NCI-H526 treated with DMSO at 0.1 percent for 48 hours (cell line): ENCODE data around the gene KCNQ4.
A peak's percentile ranks its signal among the peaks of the same experiment; 100 is the strongest.

Experiments used
- DNase-seq: peaks from one replicate; lab custom pipeline; 2025; lab: John Stamatoyannopoulos, UW

The KCNQ4 gene

DNA sequence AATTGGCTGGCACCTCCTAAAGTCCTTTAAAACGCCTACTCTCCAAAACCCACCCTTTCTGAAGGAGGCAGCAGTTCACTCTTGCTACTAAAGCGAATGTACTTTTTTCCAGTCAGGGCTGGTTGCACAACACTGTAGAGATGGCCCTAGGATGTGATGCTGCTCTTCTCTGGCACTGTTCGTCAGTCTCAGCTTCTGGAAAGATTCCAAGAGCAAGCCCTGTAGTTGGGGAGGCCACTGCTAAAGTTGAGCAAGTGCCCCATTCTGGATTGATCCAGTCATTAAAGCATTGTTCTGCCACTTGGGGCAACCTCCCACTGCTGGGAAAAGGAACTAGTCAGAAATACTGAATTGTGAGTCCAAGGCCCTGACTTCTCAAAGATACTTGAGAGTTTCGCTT is 28.5 kb upstream of the KCNQ4 start:
- DNase-seq: no peak

DNA sequence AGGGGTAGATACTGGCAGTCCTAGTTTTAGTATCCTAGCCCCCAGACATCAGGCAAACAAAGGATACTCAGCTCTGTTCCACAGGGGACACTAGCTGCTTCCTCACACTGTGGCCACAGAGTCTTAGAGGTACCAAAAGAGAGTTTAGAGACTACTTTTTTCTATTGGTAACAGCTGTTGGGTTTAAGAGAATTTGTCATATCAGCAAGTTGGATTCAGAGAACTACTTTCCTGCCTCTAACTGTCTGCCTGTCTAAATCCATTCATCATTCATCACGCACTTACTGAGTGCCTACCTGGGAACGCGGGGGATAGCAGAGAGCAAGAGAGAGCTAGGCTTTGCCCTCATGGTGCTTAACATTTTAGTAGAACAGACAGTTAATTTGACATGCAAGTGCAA is 27.1 kb upstream of the KCNQ4 start:
- no peak for DNase-seq

DNA sequence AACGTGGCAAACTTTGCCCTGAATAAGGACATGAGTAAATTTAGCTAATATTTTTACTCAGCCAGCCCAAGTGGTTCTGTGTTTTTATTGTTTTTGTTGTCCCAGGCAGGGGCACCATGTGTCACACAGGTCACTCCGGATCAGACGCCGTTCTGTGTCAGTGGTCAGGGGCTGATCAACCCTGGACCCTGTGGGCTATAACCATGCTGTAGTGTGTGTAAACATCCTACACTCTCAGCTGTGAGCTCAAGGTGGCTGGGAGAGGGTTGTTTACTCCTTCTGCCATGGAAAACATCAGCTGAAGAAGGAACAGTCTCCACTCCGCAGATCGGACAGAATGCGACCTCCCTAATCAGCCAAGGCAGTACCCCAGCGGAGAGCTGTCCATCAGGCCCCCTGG is 26.5 kb upstream of the KCNQ4 start:
- no peak for DNase-seq

DNA sequence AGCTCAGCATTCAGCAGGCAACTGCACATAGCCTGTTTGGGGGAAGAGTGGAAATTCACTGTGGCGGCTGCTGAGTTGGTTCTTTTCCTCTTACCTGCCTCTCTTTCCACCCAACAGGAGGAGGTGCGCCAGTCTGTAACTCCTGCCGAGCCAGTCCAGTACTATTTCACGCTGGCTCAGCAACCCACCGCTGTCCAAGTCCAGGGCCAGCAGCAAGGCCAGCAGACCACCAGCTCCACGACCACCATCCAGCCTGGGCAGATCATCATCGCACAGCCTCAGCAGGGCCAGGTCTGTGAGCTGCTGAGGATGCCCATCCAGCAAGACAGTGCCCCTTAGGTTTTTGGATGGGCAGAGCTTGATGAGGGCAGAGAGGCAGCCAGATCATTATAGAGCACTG is 25.6 kb upstream of the KCNQ4 start:
- no peak for DNase-seq

DNA sequence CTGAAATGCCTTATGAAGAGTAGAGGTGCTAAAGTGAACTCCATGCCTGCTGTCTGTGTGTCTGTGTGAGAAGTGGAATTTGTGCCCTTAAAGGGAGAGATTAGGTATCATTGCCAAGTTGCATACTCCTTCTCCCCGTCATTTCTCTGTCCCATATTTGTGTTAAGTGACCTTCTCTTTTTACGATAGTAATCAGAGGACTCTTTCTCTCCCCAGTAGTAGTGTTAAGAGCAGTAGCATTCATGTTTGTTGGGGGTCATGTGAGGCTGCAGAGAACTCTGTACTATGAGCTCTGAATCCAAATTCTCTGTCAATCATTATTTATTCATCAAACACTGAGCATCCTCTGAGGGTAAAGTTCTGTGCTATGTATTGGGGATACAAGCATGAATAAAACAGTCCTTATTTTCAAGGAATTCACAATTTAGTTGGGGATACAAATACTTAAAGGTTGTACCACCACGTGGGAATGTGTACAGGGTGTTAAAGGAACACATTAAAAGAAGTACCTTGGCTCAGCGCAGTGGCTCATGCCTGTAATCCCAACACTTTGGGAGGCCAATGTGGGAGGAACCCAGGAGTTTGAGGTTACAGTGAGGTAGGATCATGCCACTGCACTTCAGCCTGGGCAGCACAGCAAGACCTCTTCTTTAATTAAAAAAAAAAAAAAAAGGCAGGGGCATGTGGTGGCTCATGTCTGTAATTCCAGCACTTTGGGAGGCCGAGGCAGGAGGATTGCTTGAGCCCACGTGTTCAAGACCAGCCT is 24.8 kb upstream of the KCNQ4 start:
- no peak for DNase-seq

DNA sequence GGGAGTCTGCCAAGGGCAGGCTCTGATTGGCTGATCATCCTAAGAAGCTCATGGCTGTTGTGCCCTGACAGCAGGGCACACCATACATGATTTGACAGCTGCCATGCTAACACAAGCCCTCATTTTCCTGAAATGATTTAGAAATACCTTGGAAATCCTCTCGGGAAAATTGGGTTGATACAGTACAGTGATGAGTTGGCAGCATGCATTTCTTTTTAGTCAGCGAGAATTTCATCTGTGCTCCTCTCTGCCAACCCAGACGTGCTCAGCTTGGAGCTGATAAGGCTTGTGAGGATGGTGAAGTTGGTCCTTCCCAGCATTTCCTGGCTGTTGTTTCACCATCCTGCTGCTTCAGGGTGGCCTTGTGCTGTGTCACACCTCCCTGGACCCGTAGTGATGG is 22.6 kb upstream of the KCNQ4 start:
- no peak for DNase-seq

DNA sequence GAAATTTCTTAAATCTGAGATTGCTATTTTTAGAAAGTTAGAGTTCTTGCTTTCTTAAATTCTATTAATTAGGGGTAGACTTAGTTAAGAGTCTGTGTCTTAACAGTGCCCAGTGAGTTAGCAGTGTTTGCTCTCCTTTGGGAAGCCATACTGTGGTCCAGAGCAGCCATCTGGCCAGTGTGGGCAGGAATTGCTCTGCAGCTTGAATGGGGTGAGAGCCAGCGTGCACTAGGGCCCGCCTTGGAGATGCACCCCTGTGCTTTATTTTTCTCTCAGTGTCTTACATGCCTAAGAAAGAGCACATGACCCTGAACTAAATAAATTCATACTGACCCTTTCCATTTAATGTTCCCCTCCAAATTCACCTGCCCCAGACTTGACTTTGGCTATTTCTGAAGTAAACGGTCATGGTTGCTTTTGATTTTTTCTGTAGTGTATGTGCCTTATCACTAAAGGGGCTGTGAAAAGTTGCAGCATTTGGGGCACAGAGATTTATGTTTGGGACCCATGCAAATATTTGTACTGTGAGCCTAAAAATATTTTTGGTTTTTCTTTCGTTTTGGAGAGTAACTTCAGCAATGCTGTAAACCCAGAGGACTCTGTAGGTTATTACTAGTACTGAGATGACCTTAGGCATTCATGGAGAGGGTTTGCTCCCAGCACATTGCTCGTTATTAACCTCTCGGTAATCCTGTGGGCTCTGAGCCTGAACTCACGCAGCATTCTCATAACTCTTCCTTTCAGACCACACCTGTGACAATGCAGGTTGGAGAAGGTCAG is 21.3 kb upstream of the KCNQ4 start:
- DNase-seq: no peak

DNA sequence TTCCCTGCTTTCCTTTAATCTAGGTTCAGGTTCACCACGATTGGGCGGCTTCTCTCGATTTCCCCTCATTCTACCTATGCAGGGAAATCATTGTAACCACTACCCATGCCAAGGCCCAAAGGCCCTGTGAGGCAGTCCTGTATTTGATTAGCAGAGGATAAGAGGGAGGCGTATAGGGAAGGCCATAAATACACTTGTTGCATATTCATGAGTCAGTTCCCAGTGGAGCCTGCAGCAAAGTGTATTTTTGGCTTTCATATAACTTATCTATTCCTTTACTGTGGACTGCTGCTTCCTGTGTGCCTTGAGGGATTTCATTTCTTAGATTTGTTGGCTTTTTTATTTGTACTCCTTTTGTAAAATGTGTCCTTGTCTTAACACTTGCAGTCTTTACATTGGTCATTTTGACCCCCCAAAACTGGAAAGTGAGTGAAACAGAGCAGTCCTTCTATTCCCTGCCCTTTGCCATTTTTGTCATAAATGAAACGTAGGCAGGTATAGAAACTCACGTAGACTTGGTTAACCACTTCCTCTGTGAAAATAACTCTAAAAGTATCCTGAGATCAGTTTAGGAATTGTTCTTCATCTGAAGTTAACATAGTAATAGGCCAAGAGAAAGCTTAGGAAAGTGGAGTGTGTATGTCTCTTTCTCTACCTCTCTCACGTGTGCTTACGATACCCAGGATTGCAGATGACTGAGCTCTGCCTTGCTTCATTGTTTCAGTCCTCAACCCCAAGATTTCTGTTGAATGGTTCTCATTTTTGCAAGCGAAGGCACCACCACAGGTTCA is 19.6 kb upstream of the KCNQ4 start:
- DNase-seq: no peak

DNA sequence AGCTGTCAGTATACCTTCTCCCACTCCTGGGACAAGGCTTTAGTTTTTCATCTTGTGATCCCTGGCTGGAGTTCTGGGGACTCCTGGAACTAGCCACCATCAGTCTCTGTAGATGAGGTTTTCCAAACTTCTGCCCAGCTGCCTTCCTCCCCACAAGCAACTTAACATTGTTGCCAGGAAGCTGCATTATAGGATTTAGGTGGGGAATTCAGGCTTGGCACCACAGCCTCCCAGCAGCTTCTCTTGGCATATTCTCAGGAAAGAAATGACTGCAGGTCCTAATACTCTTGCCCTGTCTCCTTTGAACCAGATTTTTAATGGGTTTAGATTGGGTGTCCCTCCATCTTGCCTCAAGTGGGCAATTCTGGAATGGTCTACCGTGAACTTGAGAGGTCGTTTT is 18.6 kb upstream of the KCNQ4 start:
- DNase-seq: no peak

DNA sequence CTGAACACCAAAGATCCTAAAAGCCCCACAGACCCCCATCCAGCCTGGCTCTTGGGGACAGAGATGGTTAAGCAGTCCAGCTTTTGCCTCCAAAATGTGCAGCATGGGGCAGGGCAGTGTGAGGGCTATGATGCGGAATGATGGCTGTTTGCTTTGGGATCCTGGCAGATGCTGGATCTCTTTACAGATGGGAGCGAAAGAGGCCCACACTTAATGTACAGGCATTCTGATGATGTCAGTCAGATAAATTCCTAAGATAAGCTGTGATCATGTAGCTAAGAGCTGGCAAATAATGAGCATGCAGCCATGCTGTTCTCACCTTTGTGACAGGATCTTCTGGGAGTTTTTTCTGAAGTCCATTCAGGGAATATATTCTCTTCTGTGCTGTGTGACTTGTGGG is 17.6 kb upstream of the KCNQ4 start:
- DNase-seq: no peak

DNA sequence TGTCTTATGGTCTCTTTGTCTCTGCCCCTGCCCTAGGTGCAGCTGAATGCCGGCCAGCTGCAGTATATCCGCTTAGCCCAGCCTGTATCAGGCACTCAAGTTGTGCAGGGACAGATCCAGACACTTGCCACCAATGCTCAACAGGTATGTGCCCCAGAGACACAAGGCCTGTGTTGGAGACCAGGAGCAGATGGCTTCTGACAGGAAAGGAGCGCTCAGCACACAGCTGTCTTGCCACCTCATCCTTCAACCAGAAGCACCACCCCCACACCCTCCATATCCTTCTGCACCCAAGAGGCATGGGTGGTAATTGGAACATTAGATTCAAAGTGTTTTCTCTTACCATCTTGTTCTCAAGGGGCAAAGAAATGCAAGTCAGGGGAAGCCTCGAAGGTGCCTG is 17.0 kb upstream of the KCNQ4 start:
- no peak for DNase-seq

DNA sequence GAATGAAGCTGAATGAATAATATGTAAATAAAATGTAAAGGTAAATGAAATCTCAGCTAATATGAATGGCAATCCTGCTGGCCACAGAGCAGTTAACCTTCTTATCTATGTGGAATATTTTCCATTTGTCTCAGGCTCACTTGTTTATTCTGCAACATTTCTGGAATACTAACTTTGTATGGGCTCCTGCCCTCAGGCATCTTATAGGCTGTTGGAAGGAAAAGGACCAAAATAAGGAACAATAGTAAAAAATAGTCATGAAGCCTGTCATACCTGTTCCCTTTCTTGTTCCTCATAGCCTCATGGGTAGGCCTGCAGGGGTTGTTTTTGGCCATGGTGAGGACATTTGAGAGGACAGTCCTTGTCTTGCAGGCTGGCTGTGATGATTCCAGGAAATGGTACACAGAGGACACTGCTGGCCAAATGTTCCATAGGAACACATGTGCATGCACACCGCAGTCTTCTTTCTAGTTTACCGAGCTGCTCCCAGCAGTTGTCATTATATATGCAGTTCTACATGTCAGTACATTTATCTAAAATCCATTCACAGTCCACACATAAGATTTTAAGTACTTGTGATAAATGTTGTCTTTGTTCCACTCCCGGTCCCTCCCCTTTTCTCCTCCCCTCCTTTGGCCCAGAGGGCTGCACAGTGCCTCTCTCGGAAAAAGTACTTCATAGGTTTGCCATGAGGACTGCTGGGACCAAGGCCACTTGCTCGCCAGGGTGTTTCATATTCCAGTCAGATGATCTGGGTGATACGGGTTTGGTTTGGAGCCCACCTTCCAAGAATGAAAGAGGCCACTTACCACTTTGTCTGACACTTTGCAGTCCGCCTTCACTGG is 15.2 kb upstream of the KCNQ4 start:
- DNase-seq: no peak

DNA sequence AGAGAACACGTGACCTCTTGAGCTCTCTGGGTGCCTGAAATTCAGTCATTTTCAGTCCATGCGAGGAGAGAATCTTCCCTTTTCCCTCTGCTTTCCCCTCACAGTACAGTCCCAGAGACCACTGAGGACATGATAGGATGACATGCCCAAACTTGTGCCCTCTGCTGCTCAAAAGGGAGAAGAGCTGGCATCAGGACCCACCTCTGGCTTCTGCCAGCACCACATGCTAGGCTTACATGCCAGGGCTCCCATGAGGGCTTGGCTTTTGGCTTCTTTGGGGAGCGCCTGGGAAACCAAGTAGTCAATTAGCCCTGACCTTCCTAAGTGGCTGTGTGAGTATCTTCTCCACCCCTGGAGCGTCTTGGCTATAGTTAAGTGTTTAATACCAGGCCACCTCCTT is 13.8 kb upstream of the KCNQ4 start:
- DNase-seq: no peak

DNA sequence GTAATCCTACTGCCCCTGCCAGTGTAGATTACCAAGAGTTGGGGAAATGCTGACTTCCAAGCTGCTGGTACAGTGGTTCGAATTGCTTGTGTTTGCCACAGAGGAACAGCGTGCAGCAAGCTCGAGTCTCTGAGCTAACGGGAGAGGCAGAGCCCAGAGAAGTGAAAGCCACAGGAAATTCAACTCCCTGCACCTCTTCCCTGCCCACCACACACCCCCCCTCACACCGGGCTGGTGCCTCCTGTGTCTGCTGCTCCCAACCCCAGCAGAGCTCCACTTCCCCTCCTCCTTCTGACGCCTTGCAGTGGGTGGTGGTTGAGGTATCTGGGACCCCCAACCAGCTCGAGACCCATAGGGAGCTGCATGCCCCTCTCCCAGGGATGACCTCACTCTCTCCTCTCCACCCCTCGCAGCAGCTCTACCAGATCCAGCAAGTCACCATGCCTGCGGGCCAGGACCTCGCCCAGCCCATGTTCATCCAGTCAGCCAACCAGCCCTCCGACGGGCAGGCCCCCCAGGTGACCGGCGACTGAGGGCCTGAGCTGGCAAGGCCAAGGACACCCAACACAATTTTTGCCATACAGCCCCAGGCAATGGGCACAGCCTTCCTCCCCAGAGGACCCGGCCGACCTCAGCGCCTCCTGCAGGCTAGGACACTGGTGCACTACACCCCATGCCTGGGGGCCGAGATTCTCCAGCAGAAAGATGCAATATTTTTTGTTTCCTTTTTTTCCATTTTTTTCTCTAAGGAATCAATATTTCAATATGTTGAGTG is 13.1 kb upstream of the KCNQ4 start:
- DNase-seq: no peak

DNA sequence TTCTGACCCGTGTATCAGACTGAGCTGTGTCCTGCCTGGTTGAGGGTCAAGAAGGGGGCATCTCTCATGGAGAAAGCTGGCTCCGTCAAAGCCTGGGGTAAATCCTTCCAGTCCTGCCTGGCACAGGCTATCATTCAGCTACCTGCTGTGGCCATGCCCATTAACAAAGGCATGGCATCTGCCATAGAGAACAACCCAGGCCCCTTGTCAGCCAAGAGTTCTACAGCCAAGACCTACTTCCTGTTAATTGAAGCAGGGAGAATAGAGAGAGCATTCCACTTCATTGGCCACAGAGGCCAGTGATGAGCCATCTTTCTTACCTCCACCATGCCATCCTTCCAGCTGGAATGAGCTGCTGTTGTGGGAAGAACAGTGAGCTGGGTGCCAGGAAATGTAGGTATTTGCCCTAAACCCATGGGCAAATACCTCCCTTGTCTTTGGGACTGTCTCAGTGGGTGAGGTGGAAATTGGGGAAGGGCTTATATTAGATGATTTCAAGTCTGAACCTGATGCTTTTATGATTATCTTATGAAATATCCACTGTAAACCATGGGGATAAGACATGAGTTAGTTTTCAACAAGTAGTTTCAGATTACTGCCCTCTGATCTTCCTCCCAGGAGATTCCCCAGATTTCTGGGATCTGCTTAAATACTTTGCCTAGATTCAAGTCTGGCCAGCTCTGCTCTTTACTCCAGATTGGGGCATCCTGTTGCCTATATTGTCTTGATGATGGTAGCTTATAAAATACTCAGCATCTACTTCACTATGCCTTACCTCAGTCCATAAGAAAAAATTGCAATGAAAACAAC is 11.2 kb upstream of the KCNQ4 start:
- no peak for DNase-seq

DNA sequence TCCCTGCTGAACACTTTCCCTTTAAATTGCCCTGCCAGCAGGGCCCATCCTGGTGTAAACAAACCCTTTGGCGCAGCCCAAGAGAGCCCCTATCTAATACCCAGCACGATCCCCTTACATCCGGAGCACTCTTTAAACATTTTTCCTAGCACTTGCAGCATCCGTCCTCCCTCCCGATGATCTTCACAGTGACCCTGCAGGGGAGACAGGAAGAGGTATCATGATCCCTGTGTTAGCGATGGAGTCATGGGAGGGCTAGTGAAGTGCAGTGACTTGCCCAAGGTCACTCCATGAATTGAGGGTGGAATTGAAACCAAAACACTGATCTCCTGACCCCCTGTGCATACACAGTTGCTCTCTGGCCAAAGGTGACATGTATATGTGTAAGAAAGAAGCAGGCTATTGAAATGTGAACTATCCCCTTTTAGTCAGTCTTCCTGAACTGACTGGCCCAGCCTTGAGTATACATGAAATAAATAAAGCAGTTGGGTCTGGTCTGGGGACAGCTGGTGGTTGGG is 9.8 kb upstream of the KCNQ4 start:
- DNase-seq: no peak

DNA sequence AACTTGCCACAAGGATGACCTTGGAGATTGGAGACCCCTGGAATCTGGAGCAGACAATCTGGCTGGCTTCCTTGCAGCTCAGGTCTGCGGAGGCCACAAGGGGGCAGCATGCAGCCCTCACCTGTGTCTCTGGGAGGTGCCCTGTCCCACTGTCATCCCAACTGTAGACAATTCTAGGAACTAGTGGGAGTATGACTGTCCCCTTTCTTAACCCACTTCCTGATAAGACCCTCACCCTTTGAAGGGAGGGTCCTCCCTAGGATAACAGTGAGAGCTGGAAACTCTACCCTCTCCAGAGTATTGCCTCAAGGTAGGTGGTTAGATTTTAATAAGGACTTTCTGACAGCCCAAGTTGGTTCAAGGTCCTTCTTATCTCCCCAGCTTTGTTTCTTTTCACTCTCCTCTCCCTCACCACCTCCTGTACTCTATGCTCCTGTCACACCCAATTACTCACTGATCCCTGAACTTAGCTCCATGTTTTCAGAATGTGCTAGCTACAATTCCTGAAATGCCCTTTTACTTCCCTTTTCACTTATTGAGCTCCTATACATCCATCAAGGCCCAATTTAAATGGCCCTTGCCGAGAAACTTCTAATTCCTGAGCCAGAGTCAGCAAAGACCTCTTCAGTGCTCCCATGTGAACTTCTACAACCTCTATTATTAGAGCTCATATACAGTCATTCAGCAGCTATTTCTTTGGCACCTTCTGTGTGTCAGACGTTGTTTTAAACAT is 9.2 kb upstream of the KCNQ4 start:
- peak; percentile 26 for DNase-seq

DNA sequence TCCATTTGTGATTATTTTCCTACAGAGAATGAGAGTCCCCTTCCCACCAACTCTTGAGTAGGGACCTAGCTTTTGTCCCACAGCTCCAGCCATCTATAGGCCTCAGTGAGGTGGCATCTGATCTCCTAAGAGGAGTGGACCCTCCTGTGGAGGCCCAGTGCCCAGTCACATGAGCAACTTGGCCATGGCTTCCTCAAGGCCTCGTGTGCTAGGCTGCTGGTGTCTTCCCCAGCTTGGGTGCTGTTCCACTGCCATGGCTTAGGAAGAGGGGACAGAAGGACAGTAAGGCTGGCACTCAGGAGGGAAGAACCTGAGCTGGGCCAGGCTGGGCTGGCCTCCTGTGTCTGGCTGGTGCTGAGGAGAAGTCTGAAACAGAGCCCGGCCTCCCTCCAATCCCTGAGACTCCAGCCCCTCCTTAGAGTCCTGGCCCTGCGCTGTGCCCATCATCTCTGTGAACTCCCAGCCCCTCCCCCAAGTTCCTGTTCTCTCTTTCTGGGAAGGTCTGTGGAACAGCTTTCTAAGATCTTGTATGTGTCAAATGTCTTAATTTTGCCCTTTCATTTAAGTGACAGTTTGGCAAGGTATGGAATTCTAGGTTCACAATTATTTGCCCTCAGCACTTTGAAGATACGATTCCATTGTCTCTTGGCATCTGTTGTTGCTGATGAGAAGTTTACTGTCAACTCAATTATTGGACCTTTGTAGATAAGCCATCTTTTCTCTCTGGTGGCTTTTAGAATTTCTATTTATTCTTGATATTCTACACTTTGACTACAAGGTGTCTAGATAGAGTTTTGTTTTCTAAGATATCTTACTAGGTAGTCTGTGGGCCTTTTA is 7.1 kb upstream of the KCNQ4 start:
- DNase-seq: no peak
